ENCODE measurements around the gene STK36.

The STK36 gene

DNA sequence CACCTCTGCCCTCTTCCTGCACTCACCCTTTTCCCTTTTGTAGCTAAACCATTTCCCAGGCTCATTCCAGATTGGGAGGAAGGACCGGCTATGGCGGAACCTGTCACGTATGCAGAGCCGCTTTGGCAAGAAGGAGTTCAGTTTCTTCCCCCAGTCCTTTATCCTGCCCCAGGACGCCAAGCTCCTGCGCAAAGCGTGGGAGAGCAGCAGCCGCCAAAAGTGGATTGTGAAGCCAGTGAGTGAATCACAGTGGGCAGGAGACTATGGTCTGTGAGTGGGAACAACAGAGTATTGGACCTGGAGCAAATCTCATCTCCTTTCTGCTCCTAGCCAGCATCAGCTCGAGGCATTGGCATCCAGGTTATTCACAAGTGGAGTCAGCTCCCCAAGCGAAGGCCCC lies 75.1 kb downstream of the STK36 start:
- DNase-seq (ENCODE audit: low spot score): no peak

DNA sequence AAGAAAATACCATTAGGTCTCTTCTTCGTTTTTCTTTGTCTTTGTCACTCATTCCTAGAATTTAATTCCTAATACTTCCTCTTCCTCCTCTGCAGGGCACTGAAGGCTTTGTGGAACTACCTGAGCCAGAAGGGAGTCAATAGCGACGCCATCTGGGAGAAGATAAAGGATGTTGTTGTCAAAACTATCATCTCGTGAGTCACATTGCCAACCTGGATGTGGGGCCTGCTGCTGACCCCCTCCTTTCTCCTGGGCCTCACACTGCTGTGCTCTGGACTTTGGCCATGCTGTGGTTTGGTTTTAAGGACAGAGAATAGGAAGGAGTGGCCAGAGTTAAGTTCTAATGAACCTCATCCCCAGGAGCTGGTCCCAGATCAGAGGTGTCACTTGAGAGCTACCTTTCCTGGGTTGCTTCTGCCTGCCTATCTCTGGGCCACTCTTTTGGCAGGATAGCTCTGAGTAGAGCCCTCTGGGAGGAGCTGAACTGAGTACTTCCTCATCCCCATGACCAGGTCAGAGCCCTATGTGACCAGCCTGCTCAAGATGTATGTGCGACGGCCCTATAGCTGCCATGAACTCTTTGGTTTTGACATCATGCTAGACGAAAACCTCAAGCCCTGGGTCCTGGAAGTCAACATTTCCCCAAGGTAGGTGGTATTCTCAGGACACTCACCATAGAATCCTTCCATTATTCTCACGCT lies 77.0 kb downstream of the STK36 start:
- DNase-seq (ENCODE audit: low spot score): no peak
